EH (cell line): Measurements from ENCODE around the gene MYO6.
A peak's percentile ranks its signal among the peaks of the same experiment; 100 is the strongest.

Experiments used
- DNase-seq: peaks from one replicate; pipeline ENCODE4 v3.0.0-alpha.2; 2015; ENCODE audit warnings: low read depth

The MYO6 gene

DNA sequence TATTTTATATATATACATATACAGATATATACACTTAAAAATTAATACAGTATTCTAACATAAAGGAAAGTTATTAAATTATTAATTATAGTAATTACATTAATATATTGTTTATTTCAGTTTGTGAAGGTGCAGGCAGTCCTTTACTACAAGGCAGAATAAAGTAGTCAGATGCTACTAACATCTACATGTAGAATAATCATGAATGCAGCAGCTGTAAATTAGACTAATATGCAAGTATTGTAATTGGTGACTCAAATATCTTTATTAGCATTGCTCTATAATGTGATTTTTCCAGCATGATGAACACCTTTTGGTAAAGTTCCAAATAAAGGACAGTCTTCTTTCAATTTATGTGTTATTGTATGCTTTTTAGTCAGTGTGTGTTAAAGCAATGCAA lies 17.3 kb downstream of the MYO6 start:
- DNase-seq, result no peak

DNA sequence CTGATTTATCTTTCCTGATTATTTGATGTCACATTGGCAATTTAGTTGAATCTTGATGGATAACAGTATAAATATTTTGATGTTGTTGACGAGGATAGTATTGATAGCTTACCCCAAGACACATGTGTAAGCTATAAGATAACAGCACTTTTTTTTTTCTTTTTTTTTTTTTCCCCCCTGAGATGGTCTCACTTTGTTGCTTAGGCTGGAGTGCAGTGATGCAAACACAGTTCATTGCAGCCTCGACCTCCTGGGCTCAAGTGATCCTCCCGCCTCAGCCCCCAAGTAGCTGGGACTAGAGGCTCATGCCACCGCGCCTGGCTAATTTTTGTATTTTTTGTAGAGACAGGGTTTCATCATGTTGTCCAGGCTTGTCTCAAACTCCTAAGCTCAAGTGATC lies 21.8 kb downstream of the MYO6 start:
- no peak for DNase-seq

DNA sequence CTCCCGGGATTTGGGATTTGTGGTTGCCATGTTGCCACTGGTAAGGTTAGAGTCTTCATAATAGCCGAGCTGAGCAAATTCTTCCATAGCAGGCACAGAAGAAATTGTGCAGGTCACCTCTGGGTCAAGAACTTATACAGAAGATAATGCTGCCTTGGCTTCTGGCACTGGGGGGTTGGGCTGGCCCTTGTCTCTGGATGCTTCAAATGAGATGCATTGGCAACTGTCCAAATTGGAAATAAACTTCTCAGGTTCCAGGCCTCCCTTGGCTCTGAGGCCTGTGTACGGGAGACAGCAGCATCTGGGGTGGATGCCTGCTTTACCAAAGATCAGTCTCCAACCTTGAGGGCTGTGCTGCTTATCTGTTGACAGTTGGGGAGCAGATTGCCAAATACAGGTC lies 26.2 kb downstream of the MYO6 start:
- DNase-seq, result no peak

DNA sequence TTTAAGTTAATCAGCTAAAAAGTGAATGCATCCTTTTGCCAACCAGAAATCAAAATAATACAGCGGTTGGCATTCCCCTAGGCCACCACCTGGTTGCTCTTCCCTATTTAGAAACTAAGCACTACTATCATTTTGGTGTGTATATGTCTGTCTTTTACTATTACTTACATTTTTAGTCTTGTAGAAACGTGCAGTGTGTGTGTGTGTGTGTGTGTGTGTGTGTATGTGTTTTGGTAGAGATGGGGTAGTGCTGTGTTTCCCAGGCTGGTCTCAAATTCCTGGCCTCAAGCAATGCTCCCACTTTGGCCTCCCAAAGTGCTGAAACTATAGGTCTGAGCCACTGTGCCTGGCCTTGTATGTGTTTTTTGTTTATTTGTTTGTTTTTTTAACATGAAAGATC lies 27.4 kb downstream of the MYO6 start:
- no peak for DNase-seq

DNA sequence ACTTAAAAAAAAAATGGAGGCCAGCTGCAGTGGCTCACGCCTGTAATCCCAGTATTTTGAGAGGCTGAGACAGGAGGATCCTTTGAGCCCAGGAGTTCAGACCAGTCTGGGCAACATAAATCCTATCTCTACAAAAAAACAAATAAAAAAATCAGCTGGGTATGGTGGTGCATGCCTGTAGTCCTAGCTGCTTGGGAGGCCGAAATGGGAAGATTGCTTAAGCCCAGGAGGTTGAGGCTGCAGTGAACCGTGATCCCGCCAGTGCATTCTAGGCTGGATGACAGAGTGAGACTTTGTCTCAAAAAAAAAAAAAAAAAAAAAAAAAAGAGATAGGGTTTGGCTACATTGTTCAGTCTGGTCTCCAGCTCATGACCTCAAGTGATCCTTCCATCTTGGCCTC lies 29.7 kb downstream of the MYO6 start:
- DNase-seq, result no peak

DNA sequence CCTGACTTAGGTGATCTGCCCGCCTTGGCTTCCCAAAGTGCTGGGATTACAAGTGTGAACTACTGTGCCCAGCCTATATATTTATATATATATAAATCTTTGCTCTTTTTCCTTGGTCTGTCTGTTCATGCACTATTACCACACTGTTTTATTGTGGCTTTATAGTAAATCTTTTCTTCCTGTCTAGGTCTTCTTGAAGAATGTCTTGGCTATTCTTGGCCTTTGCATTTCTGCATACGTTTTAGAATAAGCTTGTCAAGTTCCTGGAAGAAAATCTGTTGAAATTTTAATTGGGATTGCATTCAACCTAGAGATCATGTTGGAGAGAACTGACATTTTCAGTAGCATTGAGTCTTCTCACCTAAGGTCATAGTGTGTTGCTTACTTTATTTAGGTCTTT lies 37.1 kb downstream of the MYO6 start:
- no peak for DNase-seq

DNA sequence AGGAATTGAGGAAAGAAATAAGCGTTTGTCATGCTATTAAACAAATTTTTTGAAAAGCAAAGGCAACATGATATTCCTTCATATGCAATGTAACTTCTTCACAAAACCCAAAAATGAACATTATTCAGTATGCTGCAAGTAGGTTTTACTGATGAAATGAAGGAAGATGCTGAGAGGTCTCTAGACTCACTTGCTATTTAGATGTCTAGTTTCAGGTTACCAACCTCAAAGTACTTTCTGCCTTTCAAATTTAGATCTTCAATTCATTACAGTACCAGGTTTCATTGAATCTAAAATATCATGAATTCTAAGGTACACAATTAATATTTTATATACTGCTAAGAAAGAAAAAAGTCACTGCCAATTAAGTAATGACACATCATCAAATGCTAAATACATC lies 39.9 kb downstream of the MYO6 start:
- no peak for DNase-seq

DNA sequence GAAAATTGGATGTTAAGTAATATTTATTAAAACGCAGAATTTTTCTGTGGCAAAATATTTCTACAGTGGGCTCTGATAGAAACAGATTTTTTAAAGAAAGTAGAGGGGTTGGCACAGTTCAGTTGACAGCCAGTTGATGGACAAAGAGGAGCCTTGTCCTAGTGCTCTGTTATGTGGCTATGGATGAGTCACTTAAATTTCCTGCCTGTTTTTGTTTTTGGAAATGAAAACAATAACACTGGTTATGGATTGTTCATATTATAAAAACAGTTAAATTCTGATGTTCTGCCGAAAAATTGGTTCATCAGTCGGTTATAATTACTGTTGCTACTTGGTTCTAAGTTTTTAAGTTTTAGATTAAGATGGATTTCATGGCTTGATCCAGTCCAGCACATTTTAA lies 42.8 kb downstream of the MYO6 start:
- peak; percentile 12 for DNase-seq

DNA sequence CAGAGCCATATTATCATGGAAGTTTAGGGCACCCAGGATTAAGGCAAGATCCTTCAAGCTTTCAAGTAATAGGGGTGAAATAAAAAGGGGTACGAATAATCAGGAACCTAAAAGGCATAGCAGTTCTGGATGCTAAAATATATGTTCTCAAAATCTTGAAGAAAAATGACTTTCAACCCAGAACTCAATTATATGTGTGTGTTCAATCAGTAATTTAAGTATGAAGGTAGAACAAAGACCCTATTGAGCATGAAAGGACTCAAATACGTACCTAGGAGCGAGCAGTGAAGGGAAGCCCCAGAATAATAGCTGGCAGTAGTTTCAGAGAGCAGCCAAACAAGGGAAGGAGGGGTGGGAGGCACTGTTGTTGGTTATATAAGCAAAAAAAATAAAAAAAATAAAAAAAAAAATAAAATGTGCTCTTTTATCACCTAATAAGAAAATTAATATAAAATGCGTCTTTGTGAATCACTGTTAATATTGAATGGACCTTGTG lies 45.4 kb downstream of the MYO6 start:
- DNase-seq, result no peak

DNA sequence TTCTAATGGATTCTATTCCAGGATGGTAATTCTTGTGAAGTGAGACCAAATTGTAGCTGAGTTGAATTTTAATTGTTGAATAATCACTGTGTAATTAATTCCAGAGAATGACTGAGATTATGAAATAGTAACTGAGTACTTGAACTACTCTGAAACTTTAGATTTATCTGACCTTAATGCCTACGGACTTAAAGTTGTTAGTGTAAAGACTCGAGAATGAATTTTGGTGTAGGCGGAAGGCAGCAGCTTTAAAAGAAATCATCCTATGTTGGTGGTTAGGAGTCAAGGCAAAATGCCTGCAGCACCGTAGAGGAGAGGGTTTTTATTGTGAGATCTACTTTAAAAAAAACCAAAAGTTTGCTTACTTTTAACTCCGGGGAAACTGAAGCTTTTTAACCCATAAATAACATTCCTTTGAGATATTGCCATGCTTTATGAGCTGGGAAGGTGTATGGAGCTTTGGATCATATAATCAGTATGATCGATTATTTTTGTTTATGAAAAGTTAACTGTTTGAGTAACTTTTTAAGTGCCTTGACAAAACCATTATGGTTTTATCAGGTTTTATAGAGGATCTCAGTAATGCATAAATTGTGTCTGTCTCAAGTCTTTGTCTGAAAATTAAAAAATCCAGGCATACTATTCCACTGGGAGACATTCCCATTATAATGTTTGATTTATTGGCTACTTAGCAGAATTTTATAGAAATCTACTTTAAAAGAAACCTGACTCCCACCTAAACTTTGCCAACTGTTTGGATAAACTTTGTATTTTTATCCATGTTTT lies 46.1 kb downstream of the MYO6 start:
- DNase-seq, result no peak

DNA sequence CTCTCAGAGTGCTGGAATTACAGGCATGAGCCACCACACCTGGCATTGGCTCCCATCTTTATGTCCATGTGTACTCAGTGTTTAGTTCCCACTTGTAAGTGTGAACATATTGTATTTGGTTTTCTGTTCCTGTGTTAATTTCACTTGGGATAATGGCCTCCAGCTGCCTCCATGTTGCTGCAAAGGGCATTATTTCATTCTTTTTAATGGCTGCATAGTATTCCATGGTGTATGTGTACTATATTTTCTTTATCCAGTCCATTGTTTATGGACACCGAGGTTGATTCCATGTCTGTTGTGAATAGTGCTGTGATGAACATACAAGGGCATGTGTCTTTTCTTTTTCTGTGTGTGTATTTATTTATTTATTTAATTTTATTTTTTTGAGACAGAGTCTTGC lies 47.7 kb downstream of the MYO6 start:
- no peak for DNase-seq

DNA sequence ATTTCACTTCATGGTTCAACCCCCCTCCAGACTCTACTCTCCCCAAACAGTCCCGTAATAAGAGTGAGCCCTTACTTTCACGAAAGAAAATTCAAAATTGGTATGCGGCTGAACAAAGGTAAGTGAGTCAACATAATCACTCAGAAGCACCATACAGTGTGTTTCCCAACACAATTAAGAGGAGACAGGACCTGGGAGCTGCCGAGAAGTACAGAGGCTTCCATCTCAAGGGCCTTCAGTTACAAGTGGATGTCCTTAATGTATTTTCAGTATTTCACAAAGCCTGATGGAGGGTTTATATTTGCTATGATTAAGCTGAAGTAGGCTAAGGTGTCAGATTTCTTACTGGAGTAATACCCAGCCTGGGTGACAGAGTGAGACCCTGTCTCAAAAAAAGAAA lies 51.1 kb downstream of the MYO6 start:
- no peak for DNase-seq

DNA sequence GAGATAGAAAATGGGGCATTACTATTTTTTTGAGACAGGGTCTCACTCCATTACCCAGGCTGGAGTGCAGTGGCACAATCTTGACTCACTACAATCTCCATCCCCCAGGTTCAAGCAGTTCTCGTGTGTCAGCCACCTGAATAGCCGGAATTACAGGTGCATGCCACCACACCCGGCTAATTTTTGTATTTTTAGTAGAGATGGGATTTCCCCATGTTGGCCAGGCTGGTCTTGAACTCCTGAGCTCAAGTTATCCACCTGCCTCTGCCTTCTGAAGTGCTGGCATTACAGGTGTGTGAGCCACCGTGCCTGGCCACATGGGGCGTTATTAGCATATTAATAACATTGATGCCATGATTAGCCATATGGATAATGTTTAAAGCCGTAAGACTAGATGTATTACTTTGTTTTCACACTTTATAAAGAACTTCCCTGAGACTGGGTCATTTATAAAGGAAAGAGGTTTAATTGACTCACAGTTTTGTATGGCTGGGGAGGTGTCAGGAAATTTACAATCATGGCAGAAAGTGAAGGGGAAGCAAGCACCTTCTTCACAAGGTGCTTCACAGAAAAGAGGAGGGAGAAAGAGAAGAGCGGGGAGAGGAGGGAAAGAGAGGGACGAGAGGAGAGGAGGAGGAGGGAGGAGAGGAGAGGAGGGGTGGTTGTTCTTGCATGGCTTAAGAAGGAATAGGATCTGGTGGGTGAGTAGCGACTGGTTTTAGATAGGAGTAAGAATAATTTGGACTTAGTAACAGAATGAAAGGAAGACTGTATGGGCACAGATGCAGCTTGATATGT lies 51.9 kb downstream of the MYO6 start:
- no peak for DNase-seq

DNA sequence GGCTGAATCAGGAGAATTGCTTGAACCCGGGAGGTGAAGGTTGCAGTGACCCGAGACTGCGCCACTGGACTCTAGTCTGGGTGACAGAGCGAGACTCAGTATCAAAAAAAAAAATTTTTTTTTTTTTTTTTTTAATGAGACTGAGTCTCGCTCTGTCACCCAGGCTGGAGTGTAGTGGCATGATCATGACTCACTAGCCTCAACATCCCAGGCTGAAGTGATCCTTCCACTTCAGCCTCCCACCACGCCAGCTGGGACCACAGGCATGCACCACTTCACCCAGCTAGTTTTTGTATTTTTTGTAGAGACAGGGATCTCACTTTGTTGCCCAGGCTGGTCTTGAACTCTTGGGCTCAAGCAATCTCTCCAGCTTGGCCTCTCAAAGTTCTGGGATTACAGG lies 53.3 kb downstream of the MYO6 start:
- peak; percentile 60 for DNase-seq

DNA sequence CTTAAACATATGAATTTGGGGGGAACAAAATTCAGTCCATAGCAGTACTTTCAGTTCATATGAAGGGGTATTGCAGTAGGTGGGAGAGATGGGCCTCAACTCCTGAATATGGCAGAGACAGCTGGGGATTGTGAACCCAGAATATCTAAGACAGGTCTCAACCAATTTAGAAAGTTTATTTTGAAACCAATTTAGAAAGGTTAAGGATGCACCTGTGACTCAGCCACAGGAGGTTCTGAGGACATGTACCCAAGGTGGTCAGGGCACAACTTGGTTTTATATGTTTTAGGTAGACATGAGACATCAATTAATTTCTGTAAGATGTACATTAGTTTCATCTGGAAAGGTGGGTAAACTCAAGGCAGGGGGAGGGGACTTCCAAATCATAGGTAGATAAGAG lies 59.5 kb downstream of the MYO6 start:
- DNase-seq, result no peak

DNA sequence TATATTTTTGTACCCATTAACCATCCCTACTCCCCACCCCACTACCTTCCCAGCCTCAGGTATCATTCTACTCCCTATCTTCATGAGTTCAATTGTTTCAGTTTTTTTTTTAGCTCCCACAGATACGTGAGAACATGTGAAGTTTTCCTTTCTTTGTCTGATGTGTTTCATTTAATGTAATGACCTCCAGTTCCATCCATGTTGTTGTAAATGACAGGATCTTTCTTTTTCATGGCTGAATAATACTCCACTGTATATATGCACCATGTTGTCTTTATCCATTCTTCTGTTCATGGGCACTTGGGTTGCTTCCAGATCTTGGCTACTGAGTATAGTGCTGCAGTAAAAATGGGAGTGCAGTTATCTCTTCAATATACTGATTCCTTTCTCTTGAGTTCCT lies 63.5 kb downstream of the MYO6 start:
- DNase-seq, result no peak

DNA sequence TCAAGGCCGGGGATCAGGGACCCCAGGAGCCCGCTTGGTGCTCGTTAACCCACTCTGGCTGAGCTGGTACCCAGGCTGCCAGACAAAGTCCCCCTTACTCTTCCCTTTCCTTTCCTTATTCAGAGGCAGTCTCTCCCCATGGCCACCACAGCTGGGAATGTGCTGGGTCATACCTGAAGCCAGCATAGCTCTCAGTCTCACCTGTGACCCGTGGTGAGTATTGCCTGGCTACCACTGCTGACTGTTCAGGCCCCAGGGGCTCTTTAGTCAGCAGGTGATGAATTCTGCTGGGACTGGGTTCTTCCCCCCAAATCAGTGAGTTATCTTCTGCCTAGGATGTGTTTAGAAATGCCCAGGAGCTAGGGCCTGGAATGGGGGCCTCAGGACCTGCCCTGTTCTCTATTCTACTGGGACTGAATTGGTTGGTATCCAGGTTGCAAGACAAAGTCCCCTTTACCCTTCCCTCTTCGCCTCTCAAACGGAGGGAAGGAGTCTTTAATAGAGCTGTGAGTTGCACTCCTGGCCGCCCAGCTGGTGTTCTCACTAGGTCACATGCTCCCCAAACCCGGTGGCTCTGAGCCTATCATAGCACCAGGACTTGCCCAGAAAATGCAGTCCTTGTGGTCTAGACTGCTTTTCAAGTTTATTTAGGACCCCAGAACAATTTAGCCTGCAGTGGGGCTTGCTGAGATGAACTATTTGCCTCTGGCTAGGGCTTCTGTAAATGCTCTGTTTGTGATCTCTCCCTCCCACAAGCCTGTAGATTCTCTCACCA lies 64.6 kb downstream of the MYO6 start:
- no peak for DNase-seq

DNA sequence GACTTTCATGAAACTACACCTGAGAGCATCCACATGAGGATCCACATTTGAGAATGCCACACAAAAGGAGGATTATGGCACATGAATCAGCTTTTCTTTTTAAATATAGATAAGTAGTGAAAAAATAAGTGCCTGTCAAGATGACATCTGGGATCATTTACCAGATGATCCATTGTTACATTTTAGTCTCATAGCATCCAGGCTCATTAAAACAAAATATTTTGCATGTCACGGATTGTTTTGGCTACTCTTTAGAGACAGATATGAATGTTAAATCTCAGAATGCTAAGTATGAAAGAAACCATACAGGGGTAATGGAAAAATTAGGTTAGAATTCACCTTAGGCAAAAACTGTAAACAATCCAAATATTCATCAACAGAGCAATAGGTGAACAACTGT lies 66.7 kb downstream of the MYO6 start:
- DNase-seq, result no peak

DNA sequence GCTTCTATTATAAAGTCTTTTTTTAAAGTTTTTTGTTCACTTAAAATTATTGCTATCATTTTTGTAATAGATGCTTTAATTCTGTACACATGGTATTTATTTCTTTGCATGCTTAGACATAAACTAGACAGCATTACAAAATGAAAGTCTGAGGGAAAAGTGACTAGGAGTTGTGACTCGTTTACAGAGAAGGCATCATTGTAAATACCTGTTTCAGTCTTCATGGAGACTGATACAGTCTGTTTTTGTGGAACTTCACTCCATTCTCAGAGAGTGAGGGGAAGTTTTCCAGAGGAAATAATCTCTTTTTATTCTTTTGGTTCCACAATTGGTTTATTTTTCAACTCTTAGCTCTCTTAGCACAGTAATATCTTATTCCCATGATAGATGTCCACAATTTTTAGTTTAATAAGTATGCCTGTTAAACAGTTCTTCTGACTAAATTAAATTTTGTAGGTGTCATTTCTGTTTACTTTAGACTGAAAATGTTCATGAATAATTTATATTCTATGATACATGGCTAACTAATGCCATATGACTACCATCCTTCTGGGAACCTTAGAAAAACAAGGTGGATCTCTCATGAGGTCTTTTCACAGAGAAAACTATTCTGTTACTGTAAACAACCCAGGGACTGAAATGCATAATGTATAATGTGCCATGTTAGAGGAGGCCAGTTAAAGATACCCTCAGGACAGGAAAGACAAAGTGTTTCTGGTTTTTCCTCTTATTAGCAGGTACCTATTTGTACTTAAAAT lies 69.2 kb downstream of the MYO6 start:
- DNase-seq, result peak; percentile 45

DNA sequence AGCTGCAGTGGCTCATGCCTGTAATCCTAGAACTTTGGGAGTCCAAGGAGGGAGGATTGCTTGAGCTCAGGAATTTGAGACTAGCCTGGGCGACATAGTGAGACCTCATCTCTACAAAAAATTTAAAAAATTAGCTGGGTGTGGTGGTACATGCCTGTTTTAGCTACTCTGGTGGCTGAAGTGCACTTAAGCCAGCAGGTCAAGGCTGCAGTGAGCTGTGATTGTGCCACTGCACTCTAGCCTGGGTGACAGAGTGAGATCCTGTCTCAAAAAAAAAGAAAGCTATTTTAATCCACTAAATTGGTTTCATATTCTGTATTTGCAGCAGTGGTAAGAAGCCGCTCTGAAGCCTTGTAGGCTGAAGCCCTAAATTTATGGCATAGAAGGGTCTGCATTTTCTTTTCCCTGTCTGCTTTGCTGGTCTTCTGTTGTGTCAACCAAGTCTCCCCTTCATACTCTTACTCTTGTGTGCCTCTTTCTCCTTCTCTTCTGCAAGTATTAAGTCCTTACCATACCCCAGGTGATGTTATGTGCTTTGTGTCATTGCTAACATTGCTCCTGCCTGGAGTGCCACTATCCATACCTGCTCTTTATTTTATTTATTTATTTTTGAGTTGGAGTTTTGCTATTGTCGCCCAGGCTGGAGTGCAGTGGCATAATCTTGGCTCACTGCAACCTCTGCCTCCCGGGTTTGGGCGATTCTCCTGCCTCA lies 70.9 kb downstream of the MYO6 start:
- no peak for DNase-seq

DNA sequence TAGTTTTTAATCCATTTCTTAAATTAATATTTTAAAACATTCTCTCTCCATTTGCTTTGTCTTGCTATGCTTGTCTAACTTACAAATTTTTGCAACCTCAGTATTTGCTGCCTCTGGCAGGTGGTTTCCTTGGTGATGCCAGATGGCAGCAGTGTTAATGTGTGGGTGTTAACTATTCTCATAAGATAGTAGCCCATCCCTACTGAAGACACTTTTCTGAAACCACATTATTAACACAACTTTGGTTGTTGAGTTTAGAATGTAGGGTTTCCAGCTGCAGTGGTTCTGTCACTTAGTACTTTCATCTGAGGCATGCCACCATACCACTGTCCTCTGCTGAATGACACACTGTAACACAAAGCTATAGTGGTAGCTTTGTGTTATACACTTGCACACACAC lies 75.1 kb downstream of the MYO6 start:
- DNase-seq, result no peak
